Esophagus squamous epithelium (tissue), 5 donors: ENCODE measurements around the gene DPP3. TPM values are rescaled to one million over a fixed set of nuclear protein-coding genes. Genes with fewer than 3 reads are reported as not detected.

Experiments used
- DNase-seq: peaks from one replicate; lab custom pipeline; 2025; lab: John Stamatoyannopoulos, UW
- H3K27ac ChIP-seq, 4 donors: fragments of 200-600 bp; sonication (generic); one replicate each; pipeline ENCODE4 v1.5.1; 2016 to 2019; ENCODE audit warnings: mild to moderate bottlenecking in 1 of 4
- H3K27me3 ChIP-seq, 4 donors: fragments of 200-600 bp; sonication (generic); 1 replicate in 3 of 4; 2 replicates in 1 of 4; pipeline versions ENCODE4 v1.5.1 to v1.6.0; 2017 to 2021; ENCODE audit warnings: antibody characterized with exemption in 1 of 4
- H3K36me3 ChIP-seq, 3 donors: fragments of 200-600 bp; sonication (generic); one replicate each; pipeline ENCODE4 v1.5.1; 2016 to 2019
- H3K4me1 ChIP-seq, 3 donors: fragments of 200-600 bp; sonication (generic); one replicate each; pipeline ENCODE4 v1.5.1; 2017 to 2019
- H3K4me3 ChIP-seq, 4 donors: fragments of 200-600 bp; sonication (generic); 1 replicate in 3 of 4; 2 replicates in 1 of 4; pipeline ENCODE4 v1.5.1; 2016 to 2019; ENCODE audit warnings: mild to moderate bottlenecking in 2 of 4, moderate library complexity in 1 of 4
- H3K9me3 ChIP-seq, 3 donors: fragments of 200-600 bp; sonication (generic); one replicate each; pipeline ENCODE4 v1.5.1; 2016 to 2019
- POLR2A ChIP-seq, 4 donors: fragments of 450-650 bp; IDR thresholded peaks; one replicate each; pipeline ENCODE4 v1.6.1; 2017; ENCODE audit warnings: antibody characterized with exemption in 4 of 4, mild to moderate bottlenecking in 4 of 4, moderate library complexity in 3 of 4
- WGBS, 2 donors: methylation state at CpG; one replicate each; pipeline ENCODE4 v1.1.5; 2018; 5-methylcytosine and 5-hydroxymethylcytosine counted together
- intact Hi-C: fragments of 100-400 bp; cut with DNase I; formaldehyde crosslinking; loops from one replicate; pipeline ENCODE4 v1.15.0; 2022
- total RNA-seq, 4 donors: library from RNA; depleted of rRNA; stranded (reverse); fragments of >200 nt; gene quantifications; one replicate each; pipeline ENCODE4 v1.1.0, GENCODE V29; 2016
- TF ChIP-seq, protein P1 (sequence below), 6 experiments: fragments of 450-650 bp in 4 of 6; fragments of 200-600 bp in 2 of 6; sonication (generic) in 2 of 6; IDR thresholded peaks; one replicate each; pipeline ENCODE4 v1.5.1; 2016 to 2019; ENCODE audit warnings: antibody characterized with exemption in 6 of 6, mild to moderate bottlenecking in 4 of 6, moderate library complexity in 4 of 6
- donor health status: DM: yes; HTN: yes; CAD: no.

The DPP3 gene
- total RNA-seq, 4 donors from 2014 or later: 24.6 to 49.2 (median 43.5) TPM

DNA sequence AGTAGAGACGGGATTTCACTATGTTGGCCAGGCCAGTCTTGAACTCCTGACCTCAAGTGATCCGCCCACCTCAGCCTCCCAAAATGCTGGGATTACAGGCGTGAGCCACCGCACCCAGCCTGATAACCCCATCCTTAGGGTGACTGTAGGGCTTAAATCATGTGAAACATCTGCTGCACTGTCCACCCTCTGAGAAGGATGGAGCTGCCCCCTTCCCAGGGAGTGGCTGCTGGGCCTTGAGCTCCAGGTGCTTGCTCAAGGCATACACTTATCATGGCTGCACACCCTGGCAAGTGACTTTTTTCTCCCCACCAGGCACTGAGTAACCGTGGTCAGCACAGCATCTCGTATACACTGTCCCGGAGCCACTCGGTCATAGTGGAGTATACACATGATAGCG lies 8.2 kb upstream of the DPP3 start:
- Histone ChIP-seq H3K36me3 (peaks cover 0 to 65% (median 6%) of the 10 kb centered on the region in 3 donors), H3K4me1 (peaks cover 5 to 33% (median 9%) of the 10 kb centered on the region in 3 donors), H3K27ac (no peak overlapping the region), H3K4me3 (no peak overlapping the region), H3K9me3 (no peaks in the 10 kb centered on the region), H3K27me3 (no peaks in the 10 kb centered on the region)
- whole genome bisulfite sequencing, 2 donors: 88 to 89% methylated on average over 4 to 9 of the region's 9 CpGs
- intact Hi-C loops: no loop called here
- TF ChIP-seq POLR2A (IDR thresholded peaks at IDR 0.05): no peak
- TF ChIP-seq, protein P1, sequence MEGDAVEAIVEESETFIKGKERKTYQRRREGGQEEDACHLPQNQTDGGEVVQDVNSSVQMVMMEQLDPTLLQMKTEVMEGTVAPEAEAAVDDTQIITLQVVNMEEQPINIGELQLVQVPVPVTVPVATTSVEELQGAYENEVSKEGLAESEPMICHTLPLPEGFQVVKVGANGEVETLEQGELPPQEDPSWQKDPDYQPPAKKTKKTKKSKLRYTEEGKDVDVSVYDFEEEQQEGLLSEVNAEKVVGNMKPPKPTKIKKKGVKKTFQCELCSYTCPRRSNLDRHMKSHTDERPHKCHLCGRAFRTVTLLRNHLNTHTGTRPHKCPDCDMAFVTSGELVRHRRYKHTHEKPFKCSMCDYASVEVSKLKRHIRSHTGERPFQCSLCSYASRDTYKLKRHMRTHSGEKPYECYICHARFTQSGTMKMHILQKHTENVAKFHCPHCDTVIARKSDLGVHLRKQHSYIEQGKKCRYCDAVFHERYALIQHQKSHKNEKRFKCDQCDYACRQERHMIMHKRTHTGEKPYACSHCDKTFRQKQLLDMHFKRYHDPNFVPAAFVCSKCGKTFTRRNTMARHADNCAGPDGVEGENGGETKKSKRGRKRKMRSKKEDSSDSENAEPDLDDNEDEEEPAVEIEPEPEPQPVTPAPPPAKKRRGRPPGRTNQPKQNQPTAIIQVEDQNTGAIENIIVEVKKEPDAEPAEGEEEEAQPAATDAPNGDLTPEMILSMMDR (IDR thresholded peaks at IDR 0.05): no peak
- no peak for DNase-seq

- DNase-seq: no peak
- H3K36me3 ChIP-seq: peaks cover 0 to 73% (median 6%) of the 10 kb centered on the region in 3 donors
Observed at GRCh38 chr11:66473167-66473566, 7.1 kb upstream of the DPP3 start.

DNA sequence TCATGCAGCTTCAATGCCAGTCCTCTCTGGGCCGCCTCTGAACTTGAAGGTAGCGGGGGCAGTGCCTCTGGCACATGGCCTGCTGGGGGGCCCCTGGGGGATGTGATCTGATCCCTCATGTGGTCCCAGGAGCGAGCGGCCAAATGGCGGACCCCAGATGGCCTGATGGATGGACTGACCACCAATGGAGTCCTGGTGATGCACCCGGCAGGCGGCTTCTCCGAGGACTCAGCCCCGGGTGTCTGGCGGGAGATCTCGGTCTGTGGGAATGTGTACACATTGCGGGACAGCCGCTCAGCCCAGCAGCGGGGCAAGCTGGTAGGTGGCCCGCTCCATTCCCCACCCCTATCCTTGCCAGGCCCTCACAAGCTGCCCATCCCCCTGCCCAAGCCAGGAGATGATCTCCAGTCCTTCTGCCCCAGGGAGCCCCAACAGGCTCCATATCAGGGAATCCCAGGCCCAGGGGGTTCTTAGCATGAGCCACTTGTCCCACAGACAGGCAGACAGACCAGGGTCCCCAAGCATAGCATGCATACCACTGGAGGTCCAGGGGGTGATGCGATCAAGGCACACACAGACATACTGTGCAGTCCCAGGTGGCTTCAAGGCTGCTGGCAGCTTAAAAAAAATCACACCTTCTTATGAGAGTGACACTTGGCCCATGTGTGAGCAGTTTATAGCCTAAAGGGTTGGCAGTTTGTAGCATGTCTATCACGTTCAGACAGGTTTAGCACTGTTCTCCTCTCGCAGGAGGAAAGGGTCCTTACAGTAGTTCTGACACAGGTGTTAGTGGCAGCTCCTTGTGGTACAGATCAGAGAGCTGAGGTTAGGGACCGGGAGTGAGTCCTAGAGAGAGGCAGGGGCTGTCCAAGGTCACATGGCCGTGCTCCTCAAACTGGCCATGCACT lies 6.4 kb upstream of the DPP3 start:
- WGBS, 2 donors: 32 to 65% methylated on average over 4 to 5 of the region's 20 CpGs

More at GRCh38 chr11:66473167-66473566, 7.1 kb upstream of the DPP3 start:
- 89% methylated on average over 11 of the region's 11 CpGs; no CpG with 5 or more reads in 1 of the 2 donors for WGBS, 2 donors
- peaks cover 0 to 24% (median under 1%) of the 10 kb centered on the region in 3 donors for H3K4me1 ChIP-seq
- H3K9me3 ChIP-seq: no peaks in the 10 kb centered on the region
- no peak overlapping the region for H3K27ac ChIP-seq
- H3K27me3 ChIP-seq: no peaks in the 10 kb centered on the region
- intact Hi-C loops: no loop called here
- TF ChIP-seq, protein P1 (IDR thresholded peaks at IDR 0.05): no peak
- TF ChIP-seq POLR2A (IDR thresholded peaks at IDR 0.05): no peak
- H3K4me3 ChIP-seq: no peak overlapping the region

GRCh38 chr11:66475349-66476172 lies 4.7 kb upstream of the DPP3 start:
- peaks cover 8 to 39% (median 10%) of the 10 kb centered on the region in 3 donors for H3K4me1 ChIP-seq
- intact Hi-C loops: no loop called here
- H3K9me3 ChIP-seq: no peaks in the 10 kb centered on the region
- no peak overlapping the region for H3K27ac ChIP-seq
- no peak for TF ChIP-seq POLR2A (IDR thresholded peaks at IDR 0.05)
- TF ChIP-seq, protein P1 (IDR thresholded peaks at IDR 0.05): no peak
- 89 to 93% methylated on average over 7 to 11 of the region's 44 CpGs for WGBS, 2 donors
- no peak overlapping the region for H3K4me3 ChIP-seq
- H3K36me3 ChIP-seq: peaks cover 0 to 67% (median 6%) of the 10 kb centered on the region in 3 donors
- no peaks in the 10 kb centered on the region for H3K27me3 ChIP-seq
- DNase-seq: no peak

More for the DNA sequence above, 6.4 kb upstream of the DPP3 start:
- Histone ChIP-seq H3K4me1 (peaks cover 2 to 28% (median 3%) of the 10 kb centered on the region in 3 donors), H3K4me3 (no peak overlapping the region), H3K27ac (no peak overlapping the region), H3K36me3 (peaks cover 0 to 71% (median 6%) of the 10 kb centered on the region in 3 donors), H3K27me3 (no peaks in the 10 kb centered on the region), H3K9me3 (no peaks in the 10 kb centered on the region)
- DNase-seq: no peak
- intact Hi-C loops: no loop called here
- no peak for TF ChIP-seq POLR2A (IDR thresholded peaks at IDR 0.05)
- TF ChIP-seq, protein P1 (IDR thresholded peaks at IDR 0.05): no peak
